22Rv1 (cell line): Measurements from ENCODE around the gene EIF4G1.

Experiments used
- ZFX ChIP-seq: fragments of 450-650 bp; IDR thresholded peaks from 2 replicates; pipeline ENCODE4 v1.6.1; 2017; ENCODE audit warnings: antibody characterized with exemption, borderline replicate concordance
- TF ChIP-seq, protein P1 (sequence below): fragments of 450-650 bp; IDR thresholded peaks from 2 replicates; pipeline ENCODE4 v1.5.1; 2017; ENCODE audit warnings: mild to moderate bottlenecking

GRCh38 chr3:184300378-184300720 lies 14.1 kb upstream of the EIF4G1 start:
- TF ChIP-seq, protein P1, sequence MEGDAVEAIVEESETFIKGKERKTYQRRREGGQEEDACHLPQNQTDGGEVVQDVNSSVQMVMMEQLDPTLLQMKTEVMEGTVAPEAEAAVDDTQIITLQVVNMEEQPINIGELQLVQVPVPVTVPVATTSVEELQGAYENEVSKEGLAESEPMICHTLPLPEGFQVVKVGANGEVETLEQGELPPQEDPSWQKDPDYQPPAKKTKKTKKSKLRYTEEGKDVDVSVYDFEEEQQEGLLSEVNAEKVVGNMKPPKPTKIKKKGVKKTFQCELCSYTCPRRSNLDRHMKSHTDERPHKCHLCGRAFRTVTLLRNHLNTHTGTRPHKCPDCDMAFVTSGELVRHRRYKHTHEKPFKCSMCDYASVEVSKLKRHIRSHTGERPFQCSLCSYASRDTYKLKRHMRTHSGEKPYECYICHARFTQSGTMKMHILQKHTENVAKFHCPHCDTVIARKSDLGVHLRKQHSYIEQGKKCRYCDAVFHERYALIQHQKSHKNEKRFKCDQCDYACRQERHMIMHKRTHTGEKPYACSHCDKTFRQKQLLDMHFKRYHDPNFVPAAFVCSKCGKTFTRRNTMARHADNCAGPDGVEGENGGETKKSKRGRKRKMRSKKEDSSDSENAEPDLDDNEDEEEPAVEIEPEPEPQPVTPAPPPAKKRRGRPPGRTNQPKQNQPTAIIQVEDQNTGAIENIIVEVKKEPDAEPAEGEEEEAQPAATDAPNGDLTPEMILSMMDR: no peak
- no peak for TF ChIP-seq ZFX
